Activated CD4-positive, alpha-beta T cell treated with anti-CD3 and anti-CD28 coated beads, Interleukin-2, amount 50 U/mL, for 16 hours (primary cell): ENCODE results near the gene ZBTB11.
"Not testable (repeated sequence)": the region's sequence is repeated elsewhere in the genome, so short reads cannot be mapped to it uniquely, and the experiment has no call there.

ENCODE experiments used
- DNase-seq: peaks from one replicate; pipeline ENCODE4 v3.0.0-alpha.2; 2020

Gene ZBTB11, protein sequence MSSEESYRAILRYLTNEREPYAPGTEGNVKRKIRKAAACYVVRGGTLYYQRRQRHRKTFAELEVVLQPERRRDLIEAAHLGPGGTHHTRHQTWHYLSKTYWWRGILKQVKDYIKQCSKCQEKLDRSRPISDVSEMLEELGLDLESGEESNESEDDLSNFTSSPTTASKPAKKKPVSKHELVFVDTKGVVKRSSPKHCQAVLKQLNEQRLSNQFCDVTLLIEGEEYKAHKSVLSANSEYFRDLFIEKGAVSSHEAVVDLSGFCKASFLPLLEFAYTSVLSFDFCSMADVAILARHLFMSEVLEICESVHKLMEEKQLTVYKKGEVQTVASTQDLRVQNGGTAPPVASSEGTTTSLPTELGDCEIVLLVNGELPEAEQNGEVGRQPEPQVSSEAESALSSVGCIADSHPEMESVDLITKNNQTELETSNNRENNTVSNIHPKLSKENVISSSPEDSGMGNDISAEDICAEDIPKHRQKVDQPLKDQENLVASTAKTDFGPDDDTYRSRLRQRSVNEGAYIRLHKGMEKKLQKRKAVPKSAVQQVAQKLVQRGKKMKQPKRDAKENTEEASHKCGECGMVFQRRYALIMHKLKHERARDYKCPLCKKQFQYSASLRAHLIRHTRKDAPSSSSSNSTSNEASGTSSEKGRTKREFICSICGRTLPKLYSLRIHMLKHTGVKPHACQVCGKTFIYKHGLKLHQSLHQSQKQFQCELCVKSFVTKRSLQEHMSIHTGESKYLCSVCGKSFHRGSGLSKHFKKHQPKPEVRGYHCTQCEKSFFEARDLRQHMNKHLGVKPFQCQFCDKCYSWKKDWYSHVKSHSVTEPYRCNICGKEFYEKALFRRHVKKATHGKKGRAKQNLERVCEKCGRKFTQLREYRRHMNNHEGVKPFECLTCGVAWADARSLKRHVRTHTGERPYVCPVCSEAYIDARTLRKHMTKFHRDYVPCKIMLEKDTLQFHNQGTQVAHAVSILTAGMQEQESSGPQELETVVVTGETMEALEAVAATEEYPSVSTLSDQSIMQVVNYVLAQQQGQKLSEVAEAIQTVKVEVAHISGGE

GRCh38 chr3:101676765-101677435 is at the start of gene ZBTB11:
ZBTB11 (minus strand) TSS chr3:101677132; CDS start chr3:101676914, 218 bp downstream.
- peak; percentile 99 for DNase-seq

DNA sequence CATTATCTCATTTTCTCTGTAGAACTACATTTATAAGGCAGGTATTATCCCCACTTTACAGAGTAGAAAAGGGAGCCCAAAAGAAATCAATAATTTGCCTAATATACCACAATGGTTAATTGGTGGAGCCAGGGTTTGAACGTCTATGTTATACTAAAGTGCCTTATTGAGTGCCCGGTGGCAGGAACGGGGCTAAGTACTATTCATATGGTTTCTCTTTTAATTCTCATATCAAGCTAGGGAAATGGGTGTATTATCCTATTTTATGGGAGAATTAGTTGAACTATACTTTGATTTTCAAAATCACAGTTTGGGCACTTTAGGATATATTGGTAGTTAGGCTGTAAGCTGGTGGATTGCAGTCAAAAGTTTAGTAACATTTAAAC is 49.0 kb upstream of the ZBTB11 start:
- DNase-seq: no peak

DNA sequence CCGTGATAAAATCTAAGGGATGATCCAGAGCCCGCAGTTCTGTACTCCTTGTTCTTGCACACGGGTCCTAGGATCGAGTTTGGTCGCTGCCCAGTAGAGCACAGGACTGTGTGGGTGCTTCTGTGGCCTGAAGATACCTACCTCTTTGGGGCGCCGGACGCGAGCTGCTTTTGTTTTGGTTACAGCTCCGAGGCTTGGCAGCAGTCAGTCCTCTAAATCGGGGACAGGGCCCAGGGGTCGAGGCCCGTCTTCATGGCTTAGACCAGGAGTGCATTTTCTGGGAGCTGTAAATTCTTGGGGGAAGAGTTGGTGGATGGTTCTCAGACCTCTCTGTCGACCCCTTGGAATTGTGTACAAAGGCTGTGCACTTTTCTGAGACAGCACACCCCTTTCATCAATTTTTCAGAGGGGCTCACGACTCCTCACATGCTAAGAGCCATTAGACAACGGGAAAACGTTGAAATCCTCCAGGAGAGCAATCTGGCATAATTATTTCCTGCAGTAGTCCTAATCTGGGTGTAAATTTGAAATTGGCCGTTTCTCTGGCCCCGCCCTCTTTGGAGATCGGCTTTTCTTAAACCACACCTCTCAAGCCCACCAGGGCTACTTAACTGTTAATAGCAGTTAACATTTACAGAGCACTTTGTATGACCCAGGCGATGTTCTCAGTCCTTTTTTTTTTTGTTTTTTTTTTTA is 48.4 kb upstream of the ZBTB11 start:
- DNase-seq: peak; percentile 25

- peak; percentile 92 for DNase-seq
These were observed 47.6 kb upstream of the ZBTB11 start, which contains the start of gene CEP97 for GRCh38 chr3:101724329-101725193. CEP97 (plus strand) TSS chr3:101724614; CDS start chr3:101724677, 63 bp downstream.

GRCh38 chr3:101722394-101723173 is 45.7 kb upstream of the ZBTB11 start:
- DNase-seq: peak; percentile 36

DNA sequence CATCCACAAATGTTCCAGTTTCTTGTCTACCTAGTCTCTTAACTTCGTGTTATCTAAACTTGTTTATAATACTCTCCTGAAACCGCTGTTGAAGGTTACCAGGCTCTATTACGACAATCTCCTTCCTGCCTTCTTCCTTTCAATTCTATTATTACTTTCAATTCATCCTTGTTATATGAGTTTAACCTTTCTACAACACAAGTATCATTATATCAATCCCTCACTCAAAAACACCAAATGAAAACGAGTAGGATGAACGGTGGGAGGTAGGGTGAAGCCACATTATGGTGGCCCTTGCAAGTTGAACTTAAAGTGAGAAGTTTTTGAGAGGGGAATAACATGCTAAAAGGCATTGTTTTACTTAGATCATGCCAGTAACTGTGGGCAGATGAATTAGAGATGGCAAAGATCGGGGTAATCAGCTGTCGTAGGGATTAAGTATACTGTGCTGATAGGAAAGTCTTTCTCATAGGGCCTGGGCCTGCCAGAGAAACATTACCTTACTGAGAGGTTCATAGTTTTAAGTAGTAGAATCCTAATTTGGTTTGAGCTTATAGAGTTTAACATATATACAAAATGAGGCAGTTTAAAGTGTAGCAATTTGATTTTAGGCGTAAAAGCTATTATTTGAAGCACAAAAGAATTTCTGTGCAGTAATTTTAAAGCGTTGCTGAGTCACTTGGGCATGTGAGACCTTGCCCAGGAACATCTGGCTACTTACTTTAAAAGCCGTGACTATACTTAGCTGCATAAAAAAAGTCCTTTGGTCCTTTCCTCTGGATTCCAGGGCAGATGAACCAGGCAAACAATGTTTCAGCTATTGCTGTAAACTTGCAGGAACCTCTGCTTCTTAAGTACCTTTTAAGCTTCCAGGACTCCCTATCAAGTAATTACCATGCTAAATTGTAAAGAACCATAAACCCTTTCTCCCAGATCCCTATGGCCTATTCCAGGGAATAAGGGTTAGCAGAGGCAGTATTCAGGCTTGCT is 44.2 kb upstream of the ZBTB11 start:
- DNase-seq: peak; percentile 16

DNA sequence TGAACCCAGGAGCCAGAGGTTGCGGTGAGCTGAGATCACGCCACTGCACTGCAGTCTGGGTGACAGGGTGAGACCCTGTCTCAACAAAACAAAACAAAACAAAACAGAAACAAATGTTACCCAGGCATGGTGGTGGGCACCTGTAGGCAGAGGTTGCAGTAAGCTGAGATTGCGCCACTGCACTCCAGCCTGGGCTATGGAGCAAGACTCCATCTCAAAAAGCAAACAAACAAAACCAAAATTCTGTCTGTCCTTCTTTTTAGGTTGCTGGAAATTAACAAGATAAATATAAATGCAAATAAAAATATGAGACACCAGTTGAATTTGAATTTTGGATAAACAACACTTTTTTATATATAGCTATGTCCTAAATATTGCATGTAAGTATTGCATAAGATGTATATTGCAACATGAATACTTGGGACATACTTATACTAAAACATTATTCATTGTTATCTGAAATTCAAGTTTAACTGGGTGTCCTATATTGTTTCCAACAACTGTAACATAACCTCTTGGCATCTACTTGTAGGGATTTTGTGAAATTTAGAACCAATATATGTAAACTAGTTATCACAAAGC is 42.8 kb upstream of the ZBTB11 start:
- DNase-seq: no peak

GRCh38 chr3:101718455-101718854 is 41.5 kb upstream of the ZBTB11 start:
- DNase-seq: no peak

GRCh38 chr3:101709126-101709525 is 32.2 kb upstream of the ZBTB11 start:
- DNase-seq: no peak

DNA sequence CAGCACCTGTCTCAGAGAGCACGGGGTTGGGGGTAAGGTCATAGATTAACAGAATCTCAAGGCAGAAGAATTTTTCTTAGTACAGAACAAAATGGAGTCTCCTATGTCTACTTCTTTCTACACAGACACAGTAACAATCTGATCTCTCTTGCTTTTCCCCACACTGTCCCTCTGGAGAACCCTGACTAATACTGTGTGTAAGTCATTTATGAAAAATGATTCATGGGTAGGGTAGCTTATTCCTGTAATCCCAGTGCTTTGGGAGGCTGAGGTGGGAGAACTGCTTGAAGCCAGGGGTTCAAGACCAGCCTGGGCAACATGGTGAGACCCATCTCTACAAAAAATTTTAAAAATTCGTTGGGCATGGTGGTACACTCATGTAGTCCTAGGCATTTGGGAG is 27.7 kb upstream of the ZBTB11 start:
- not testable (repeated sequence) for DNase-seq

DNA sequence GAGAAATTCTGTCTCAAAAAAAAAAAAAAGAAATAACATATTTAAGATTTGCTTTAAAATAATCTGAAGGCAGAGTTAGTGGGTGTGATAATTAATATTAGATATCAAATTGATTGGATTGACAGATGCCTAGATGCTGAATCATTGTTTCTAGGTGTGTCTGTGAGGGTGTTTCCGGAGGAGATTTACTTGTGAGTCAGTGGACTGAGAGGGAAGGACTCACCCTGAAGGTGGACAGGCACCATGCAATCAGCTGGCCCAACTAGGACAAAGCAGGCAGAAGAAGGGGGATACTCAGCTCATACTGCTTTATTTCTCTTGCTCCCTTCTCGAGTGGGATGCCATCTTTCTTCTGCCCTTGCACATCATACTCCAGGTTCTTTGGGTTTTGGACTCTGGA is 26.2 kb upstream of the ZBTB11 start:
- DNase-seq: no peak

DNA sequence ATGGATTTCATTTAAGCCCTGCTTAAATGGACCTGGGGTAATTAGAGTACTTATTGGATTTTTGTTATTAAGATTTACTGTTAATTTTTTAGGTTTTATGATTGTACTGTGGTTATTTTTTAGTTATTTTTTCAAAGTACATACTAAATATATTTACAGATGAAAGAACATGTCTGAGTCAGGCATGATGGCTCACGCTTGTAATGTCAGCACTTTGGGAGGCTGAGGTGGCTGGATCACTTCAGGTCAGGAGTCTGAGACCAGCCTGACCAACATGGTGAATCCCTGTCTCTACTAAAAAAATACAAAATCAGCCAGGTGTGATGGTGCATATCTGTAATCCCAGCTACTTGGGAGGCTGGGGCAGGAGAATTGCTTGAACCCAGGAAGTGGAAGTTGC is 25.8 kb upstream of the ZBTB11 start:
- no peak for DNase-seq

DNA sequence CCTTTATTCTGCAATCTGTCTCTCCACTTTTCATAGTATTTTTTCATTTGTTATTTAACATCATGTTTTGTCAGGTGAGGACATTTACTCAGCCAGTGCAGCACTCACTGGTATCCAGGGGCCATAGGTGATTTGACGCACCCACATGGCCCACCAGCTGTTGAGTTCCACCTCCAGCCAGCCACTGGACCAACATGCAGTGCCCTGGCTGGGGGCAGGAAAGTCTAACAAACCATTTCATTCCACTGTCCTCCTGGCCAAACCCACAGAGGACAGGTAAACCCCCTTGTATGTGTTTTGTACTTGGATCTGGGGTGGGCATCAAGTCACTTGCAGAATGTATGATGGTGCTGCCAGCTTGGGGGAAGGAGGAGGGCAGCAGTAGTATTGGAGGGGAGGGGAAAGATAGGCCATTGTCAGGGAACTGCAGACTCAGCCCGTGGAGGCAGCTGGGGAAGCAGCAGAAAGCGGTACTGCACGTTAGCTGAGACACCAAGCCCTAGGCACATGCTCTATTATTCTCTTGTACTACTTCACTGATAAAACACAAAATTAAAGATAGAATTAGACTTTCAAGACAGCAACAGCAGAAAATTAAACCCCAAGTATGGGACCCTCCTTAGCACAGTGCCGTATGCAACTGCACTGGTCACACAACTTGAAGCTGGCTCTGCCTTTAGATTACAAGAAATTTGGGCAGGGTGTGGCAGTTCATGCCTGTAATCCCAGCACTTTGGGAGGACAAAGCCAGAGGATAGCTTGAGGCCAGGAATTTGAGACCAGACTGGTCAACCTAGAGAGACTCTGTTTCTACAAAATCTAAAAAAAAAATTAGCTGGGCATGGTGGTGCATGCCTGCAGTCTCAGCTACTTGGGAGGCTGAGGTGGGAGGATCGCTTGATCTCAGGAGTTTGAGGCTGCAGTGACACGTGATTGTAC is 25.0 kb upstream of the ZBTB11 start:
- no peak for DNase-seq

- DNase-seq: peak; percentile 69
These were observed 18.9 kb upstream of the ZBTB11 start for GRCh38 chr3:101695779-101696372.

GRCh38 chr3:101694836-101695235 is 17.9 kb upstream of the ZBTB11 start:
- DNase-seq: not testable (repeated sequence)

GRCh38 chr3:101693540-101693939 is 16.6 kb upstream of the ZBTB11 start:
- peak; percentile 39 for DNase-seq
